Measurements from ENCODE around the gene GTF3C6.
"Not testable (repeated sequence)": the region's sequence is repeated elsewhere in the genome, so short reads cannot be mapped to it uniquely, and the experiment has no call there.

Gene GTF3C6

GRCh38 chr6:110958329-110959192, at the start of gene GTF3C6:
Gene GTF3C6, plus strand, starts transcription at chr6:110958706. Its CDS starts 64 bp downstream, at chr6:110958770.
- DNase-seq (ENCODE audit: low read depth in 2 of 2) = peak; percentile 85

GRCh38 chr6:110930781-110931180, 27.7 kb upstream of the GTF3C6 start:
- DNase-seq (ENCODE audit: low read depth in 2 of 2) = no peak

- no peak for DNase-seq (ENCODE audit: low read depth in 2 of 2)
These were observed 24.6 kb upstream of the GTF3C6 start for GRCh38 chr6:110933912-110934311.

GRCh38 chr6:110934381-110934898, 24.1 kb upstream of the GTF3C6 start:
- DNase-seq (ENCODE audit: low read depth in 2 of 2) = no peak

- no peak for DNase-seq (ENCODE audit: low read depth in 2 of 2)
These were observed 23.3 kb upstream of the GTF3C6 start for GRCh38 chr6:110935171-110935570.

- no peak for DNase-seq (ENCODE audit: low read depth in 2 of 2)
These were observed 20.3 kb upstream of the GTF3C6 start for GRCh38 chr6:110938171-110938570.

- no peak for DNase-seq (ENCODE audit: low read depth in 2 of 2)
These were observed 18.9 kb upstream of the GTF3C6 start for GRCh38 chr6:110939429-110940200.

GRCh38 chr6:110944681-110945151, 13.8 kb upstream of the GTF3C6 start:
- peak; percentile 15 to 31 for DNase-seq (ENCODE audit: low read depth in 2 of 2)

GRCh38 chr6:110946498-110946897, 12.0 kb upstream of the GTF3C6 start:
- DNase-seq (ENCODE audit: low read depth in 2 of 2) = no peak

GRCh38 chr6:110949679-110950285, 8.7 kb upstream of the GTF3C6 start:
- DNase-seq (ENCODE audit: low read depth in 2 of 2) = no peak

GRCh38 chr6:110950440-110950839, 8.1 kb upstream of the GTF3C6 start:
- no peak for DNase-seq (ENCODE audit: low read depth in 2 of 2)

- no peak for DNase-seq (ENCODE audit: low read depth in 2 of 2)
These were observed 7.5 kb upstream of the GTF3C6 start for GRCh38 chr6:110951008-110951407.

- DNase-seq (ENCODE audit: low read depth in 2 of 2) = no peak
These were observed 6.3 kb upstream of the GTF3C6 start for GRCh38 chr6:110951986-110952794.

- no peak for DNase-seq (ENCODE audit: low read depth in 2 of 2)
These were observed 4.7 kb upstream of the GTF3C6 start for GRCh38 chr6:110953633-110954303.

GRCh38 chr6:110960014-110960390, 1.5 kb downstream of the GTF3C6 start:
- DNase-seq (ENCODE audit: low read depth in 2 of 2) = no peak

- not testable (repeated sequence) for DNase-seq (ENCODE audit: low read depth in 2 of 2)
These were observed 4.1 kb downstream of the GTF3C6 start for GRCh38 chr6:110962636-110963035.

- no peak for DNase-seq (ENCODE audit: low read depth in 2 of 2)
These were observed 7.2 kb downstream of the GTF3C6 start for GRCh38 chr6:110965629-110966229.

- not testable (repeated sequence) for DNase-seq (ENCODE audit: low read depth in 2 of 2)
These were observed 10.2 kb downstream of the GTF3C6 start for GRCh38 chr6:110968661-110969060.

- DNase-seq (ENCODE audit: low read depth in 2 of 2) = no peak
These were observed 13.0 kb downstream of the GTF3C6 start for GRCh38 chr6:110971468-110971867.

- DNase-seq (ENCODE audit: low read depth in 2 of 2) = no peak
These were observed 18.1 kb downstream of the GTF3C6 start for GRCh38 chr6:110976575-110976974.
